Endodermal cell (in vitro differentiated cells): ENCODE data around the gene SH3GL1. TPM values are rescaled to one million over a fixed set of nuclear protein-coding genes. Genes with fewer than 3 reads are reported as not detected.

Experiments used
- DNase-seq: peaks from one replicate; pipeline ENCODE4 v3.0.0-alpha.2; 2017
- H3K27ac ChIP-seq: 2 replicates; pipeline ENCODE4 v1.5.1; 2013; ENCODE audit warnings: mild to moderate bottlenecking, low read depth, low read length, moderate library complexity
- H3K27me3 ChIP-seq: 2 replicates; pipeline ENCODE4 v1.6.1; 2013; ENCODE audit warnings: mild to moderate bottlenecking, low read length, moderate library complexity; ENCODE audit not compliant: insufficient read depth, control insufficient read depth, poor library complexity, severe bottlenecking
- H3K36me3 ChIP-seq: 2 replicates; pipeline ENCODE4 v1.7.0; 2013; ENCODE audit warnings: mild to moderate bottlenecking, low read length, moderate library complexity; ENCODE audit not compliant: control insufficient read depth, insufficient read depth
- H3K4me1 ChIP-seq: one replicate; pipeline ENCODE4 v1.7.0; 2013; ENCODE audit warnings: low read length; ENCODE audit not compliant: control insufficient read depth, insufficient read depth
- H3K4me3 ChIP-seq: 2 replicates; pipeline ENCODE4 v1.5.1; 2013; ENCODE audit warnings: mild to moderate bottlenecking, low read length, moderate library complexity
- H3K9ac ChIP-seq: 2 replicates; pipeline ENCODE4 v1.6.1; 2013; ENCODE audit warnings: mild to moderate bottlenecking, low read length, moderate library complexity; ENCODE audit not compliant: poor library complexity, severe bottlenecking; ENCODE audit errors: extremely low read depth
- H3K9me3 ChIP-seq: 2 replicates; pipeline ENCODE4 v1.6.1; 2013; ENCODE audit warnings: mild to moderate bottlenecking, low read length, moderate library complexity; ENCODE audit not compliant: control insufficient read depth
- H3K27ac Mint-ChIP-seq: 2 replicates; pipeline ENCODE4 v1.8.0; 2020; ENCODE audit warnings: mixed read lengths
- H3K27me3 Mint-ChIP-seq: 2 replicates; pipeline ENCODE4 v1.8.0; 2021; ENCODE audit warnings: mild to moderate bottlenecking, mixed read lengths; ENCODE audit not compliant: insufficient read depth
- H3K36me3 Mint-ChIP-seq: 2 replicates; pipeline ENCODE4 v1.8.0; 2020; ENCODE audit warnings: low read depth, mixed read lengths
- H3K4me1 Mint-ChIP-seq: 2 replicates; pipeline ENCODE4 v1.8.0; 2020; ENCODE audit warnings: mixed read lengths
- H3K4me3 Mint-ChIP-seq: 2 replicates; pipeline ENCODE4 v1.8.0; 2020; ENCODE audit warnings: mild to moderate bottlenecking, moderate library complexity, mixed read lengths
- H3K9me3 Mint-ChIP-seq: 2 replicates; pipeline ENCODE4 v1.8.0; 2020; ENCODE audit warnings: mild to moderate bottlenecking, mixed read lengths
- CTCF ChIP-seq: fragments of 200-600 bp; sonication (generic); conservative IDR thresholded peaks from 2 replicates; pipeline ENCODE4 v1.5.0; 2021; ENCODE audit warnings: antibody characterized with exemption, mild to moderate bottlenecking
- WGBS, 2 experiments: methylation state at CpG; one replicate each; pipeline versions ENCODE4 v1.1.5 to v1.1.7; 2013; ENCODE audit warnings: missing lambda C conversion rate in 2 of 2, mixed read lengths in 1 of 2; ENCODE audit not compliant: insufficient coverage in 1 of 2, insufficient read length in 1 of 2; 5-methylcytosine and 5-hydroxymethylcytosine counted together
- total RNA-seq, 2 donors: library from RNA; stranded (reverse); fragmentation: NEBNext Ultra II Directional in 1 of 2; extraction: Animal tissue kit (Norgen Biotek cat#: 25700) in 1 of 2; gene quantifications; 2 replicates in 1 of 2; 3 replicates in 1 of 2; pipeline ENCODE4 v1.2.1, GENCODE V29; 2021

SH3GL1 gene
- total RNA-seq, 2 donors from 2014 or later: 76.8 to 77.0 TPM

DNA sequence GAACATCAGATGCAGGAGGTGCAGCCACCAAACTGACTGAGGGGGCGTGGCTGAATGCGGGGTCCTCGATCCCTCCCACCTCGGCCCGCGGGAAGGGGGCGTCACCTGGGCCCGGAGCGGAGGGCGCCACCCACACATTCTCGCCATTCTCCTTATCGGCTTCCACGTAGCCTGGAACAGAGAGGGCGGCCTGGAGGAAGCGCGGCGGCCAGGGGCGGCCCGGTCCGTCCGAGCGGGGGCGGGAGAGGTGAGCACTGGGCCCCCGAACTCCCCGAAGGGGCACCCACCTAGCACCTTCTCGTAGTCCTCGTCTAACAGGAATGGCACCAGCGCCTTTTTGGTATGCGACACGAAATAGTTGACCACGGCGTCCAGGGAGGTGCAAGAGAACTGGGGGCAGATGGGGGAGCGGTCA, 73.5 kb downstream of the SH3GL1 start:
- H3K27ac ChIP-seq: no peak overlapping the region
- peak; percentile 90 for DNase-seq

DNA sequence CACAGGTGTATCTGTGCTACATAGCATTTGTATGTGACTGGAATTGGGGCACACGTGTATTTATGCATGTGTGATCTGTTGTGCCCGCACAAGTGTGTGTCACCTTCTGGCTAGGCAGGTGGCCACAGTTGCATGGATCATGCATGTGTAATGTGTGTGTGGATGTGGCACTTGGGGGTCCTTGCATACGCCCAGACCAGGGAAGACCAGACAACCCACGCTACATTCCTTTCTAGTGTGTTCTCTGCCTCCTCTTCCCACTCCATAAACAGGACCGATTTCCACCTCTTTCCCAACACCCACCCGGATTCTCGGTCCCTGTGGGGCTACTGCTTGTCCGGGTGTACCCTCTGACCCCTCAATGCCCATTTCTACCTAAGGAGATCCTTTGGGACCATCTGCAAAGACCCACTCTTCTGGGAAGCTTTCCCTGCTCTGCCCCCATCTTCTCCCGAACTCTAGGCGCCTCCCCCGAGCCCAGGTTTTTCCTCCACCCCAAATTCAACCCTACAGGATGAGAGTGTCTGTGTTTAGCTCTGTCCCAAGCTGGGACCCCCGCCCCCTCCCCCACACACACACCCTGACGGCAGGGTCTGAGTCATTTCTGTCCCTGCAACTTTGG, 74.0 kb downstream of the SH3GL1 start:
- H3K4me3 ChIP-seq: no peak overlapping the region
- H3K36me3 Mint-ChIP-seq: peaks cover 10% of the 10 kb centered on the region
- no peaks in the 10 kb centered on the region for H3K36me3 ChIP-seq
- WGBS, 2 experiments: 62 to 72% methylated on average over 8 to 13 of the region's 13 CpGs
- no peak for TF ChIP-seq CTCF
- H3K9me3 Mint-ChIP-seq: peaks cover 5% of the 10 kb centered on the region
- peaks cover 17% of the 10 kb centered on the region for H3K27me3 ChIP-seq
- H3K27ac Mint-ChIP-seq: peak overlapping the region; percentile 19
- no peak for DNase-seq
- H3K9me3 ChIP-seq: no peaks in the 10 kb centered on the region
- no peak overlapping the region for H3K27ac ChIP-seq
- no peaks in the 10 kb centered on the region for H3K4me1 ChIP-seq
- peak overlapping the region; percentile 67 for H3K4me3 Mint-ChIP-seq
- H3K4me1 Mint-ChIP-seq: peaks cover 5% of the 10 kb centered on the region
- no peak overlapping the region for H3K9ac ChIP-seq
- H3K27me3 Mint-ChIP-seq: peaks cover 7% of the 10 kb centered on the region

More for the DNA sequence above, 73.5 kb downstream of the SH3GL1 start:
- H3K4me3 Mint-ChIP-seq: peak overlapping the region; percentile 67
- peaks cover 5% of the 10 kb centered on the region for H3K4me1 Mint-ChIP-seq
- Histone ChIP-seq H3K9ac (no peak overlapping the region), H3K27me3 (peaks cover 17% of the 10 kb centered on the region), H3K9me3 (no peaks in the 10 kb centered on the region), H3K4me1 (no peaks in the 10 kb centered on the region), H3K36me3 (no peaks in the 10 kb centered on the region), H3K4me3 (no peak overlapping the region)
- H3K9me3 Mint-ChIP-seq: peaks cover 2% of the 10 kb centered on the region
- H3K27me3 Mint-ChIP-seq: peaks cover 7% of the 10 kb centered on the region
- TF ChIP-seq CTCF: no peak
- peaks cover 11% of the 10 kb centered on the region for H3K36me3 Mint-ChIP-seq
- 8 to 12% methylated on average over 20 to 33 of the region's 33 CpGs for WGBS, 2 experiments
- no peak overlapping the region for H3K27ac Mint-ChIP-seq

GRCh38 chr19:4324228-4324627, 76.1 kb downstream of the SH3GL1 start:
- H3K27me3 Mint-ChIP-seq: peaks cover 7% of the 10 kb centered on the region
- WGBS, 2 experiments: 93 to 95% methylated on average over 10 to 12 of the region's 12 CpGs
- H3K4me1 Mint-ChIP-seq: peaks cover 5% of the 10 kb centered on the region

More at GRCh38 chr19:4324228-4324627, 76.1 kb downstream of the SH3GL1 start:
- Mint-ChIP-seq H3K4me3 (no peak overlapping the region), H3K27ac (no peak overlapping the region), H3K36me3 (peaks cover 21% of the 10 kb centered on the region), H3K9me3 (peaks cover 21% of the 10 kb centered on the region)
- no peak overlapping the region for H3K4me3 ChIP-seq
- TF ChIP-seq CTCF: no peak
- peaks cover 17% of the 10 kb centered on the region for H3K27me3 ChIP-seq
- H3K4me1 ChIP-seq: no peaks in the 10 kb centered on the region
- no peak overlapping the region for H3K27ac ChIP-seq
- no peak overlapping the region for H3K9ac ChIP-seq
- H3K9me3 ChIP-seq: peaks cover 10% of the 10 kb centered on the region
- H3K36me3 ChIP-seq: no peaks in the 10 kb centered on the region
- DNase-seq: no peak
